Mesenchymal stem cell (in vitro differentiated cells and primary cell): ENCODE results near the gene FGF19.

ENCODE experiments used
- DNase-seq: peaks from one replicate; pipeline ENCODE4 v3.0.0-alpha.2; 2013
- H2AFZ ChIP-seq: one replicate; pipeline ENCODE4 v1.6.1; 2013; ENCODE audit warnings: low read depth, mild to moderate bottlenecking, control low read depth, inconsistent platforms, low read length, moderate library complexity
- H2AK5ac ChIP-seq: 2 replicates; pipeline ENCODE4 v1.6.1; 2013; ENCODE audit warnings: low read length, moderate library complexity, mild to moderate bottlenecking, inconsistent platforms; ENCODE audit not compliant: severe bottlenecking
- H2BK120ac ChIP-seq: one replicate; pipeline ENCODE4 v1.6.1; 2013; ENCODE audit warnings: low read depth, mild to moderate bottlenecking, inconsistent platforms, low read length, moderate library complexity
- H2BK12ac ChIP-seq, 2 experiments: one replicate each; pipeline ENCODE4 v1.6.1; 2013; ENCODE audit warnings: inconsistent platforms in 2 of 2, low read length in 2 of 2, mild to moderate bottlenecking in 2 of 2, moderate library complexity in 2 of 2, control low read depth in 1 of 2
- H2BK15ac ChIP-seq: one replicate; pipeline ENCODE4 v1.6.1; 2013; ENCODE audit warnings: mild to moderate bottlenecking, low read depth, inconsistent platforms; ENCODE audit not compliant: poor library complexity, severe bottlenecking
- H2BK5ac ChIP-seq: 2 replicates; pipeline ENCODE4 v1.6.1; 2013; ENCODE audit warnings: low read depth, mild to moderate bottlenecking, low read length, control low read depth, inconsistent platforms; ENCODE audit not compliant: poor library complexity, severe bottlenecking
- H3K14ac ChIP-seq, 2 experiments: one replicate each; pipeline ENCODE4 v1.6.1; 2013; ENCODE audit warnings: inconsistent platforms in 2 of 2, low read length in 2 of 2, control low read depth in 1 of 2, mild to moderate bottlenecking in 1 of 2, moderate library complexity in 1 of 2
- H3K18ac ChIP-seq, 2 experiments: one replicate each; pipeline ENCODE4 v1.6.1; 2013; ENCODE audit warnings: inconsistent platforms in 2 of 2, low read length in 2 of 2, control low read depth in 1 of 2, low read depth in 1 of 2, mild to moderate bottlenecking in 1 of 2
- H3K23ac ChIP-seq, 2 experiments: one replicate each; pipeline ENCODE4 v1.6.1; 2013; ENCODE audit warnings: inconsistent platforms in 2 of 2, low read length in 2 of 2, mild to moderate bottlenecking in 2 of 2, moderate library complexity in 2 of 2, control low read depth in 1 of 2
- H3K27ac ChIP-seq: 2 replicates; pipeline ENCODE4 v1.5.1; 2013; ENCODE audit warnings: mild to moderate bottlenecking, moderate library complexity, low read length, control low read depth, inconsistent platforms; ENCODE audit not compliant: poor library complexity, severe bottlenecking
- H3K27me3 ChIP-seq, 2 experiments: 2 replicates each; pipeline versions ENCODE4 v1.6.1 to v1.7.0; 2013; ENCODE audit warnings: low read length in 2 of 2, mild to moderate bottlenecking in 2 of 2, moderate library complexity in 2 of 2, control low read depth in 1 of 2, inconsistent platforms in 1 of 2; ENCODE audit not compliant: control insufficient read depth in 1 of 2, insufficient read depth in 1 of 2
- H3K36me3 ChIP-seq, 2 experiments: 2 replicates each; pipeline versions ENCODE4 v1.6.1 to v1.7.0; 2013; ENCODE audit warnings: low read length in 2 of 2, control low read depth in 1 of 2, inconsistent platforms in 1 of 2, low read depth in 1 of 2, mild to moderate bottlenecking in 1 of 2; ENCODE audit not compliant: insufficient read depth in 2 of 2, control insufficient read depth in 1 of 2
- H3K4ac ChIP-seq, 2 experiments: one replicate each; pipeline ENCODE4 v1.6.1; 2013; ENCODE audit warnings: inconsistent platforms in 2 of 2, low read length in 2 of 2, mild to moderate bottlenecking in 2 of 2, moderate library complexity in 2 of 2, control low read depth in 1 of 2, low read depth in 1 of 2
- H3K4me1 ChIP-seq: 2 replicates; pipeline ENCODE4 v1.6.1; 2013; ENCODE audit warnings: low read depth, low read length, control low read depth; ENCODE audit not compliant: control insufficient read depth, insufficient read depth
- H3K4me2 ChIP-seq: 2 replicates; pipeline ENCODE4 v1.6.1; 2013; ENCODE audit warnings: low read length, mild to moderate bottlenecking, inconsistent platforms; ENCODE audit not compliant: poor library complexity, severe bottlenecking
- H3K4me3 ChIP-seq, 2 experiments: 2 replicates each; pipeline versions ENCODE4 v1.5.1 to v1.7.0; 2013; ENCODE audit warnings: low read length in 2 of 2, mild to moderate bottlenecking in 2 of 2, control low read depth in 1 of 2, low read depth in 1 of 2; ENCODE audit not compliant: insufficient read depth in 1 of 2
- H3K79me1 ChIP-seq: replicated peaks from 2 replicates; pipeline ENCODE4 v1.6.1; 2013; ENCODE audit warnings: mild to moderate bottlenecking, control low read depth, low read length, inconsistent platforms; ENCODE audit not compliant: poor library complexity, severe bottlenecking
- H3K9ac ChIP-seq: 2 replicates; pipeline ENCODE4 v1.7.0; 2013; ENCODE audit warnings: mild to moderate bottlenecking, low read length, moderate library complexity
- H3K9me3 ChIP-seq: 2 replicates; pipeline ENCODE4 v1.7.0; 2013; ENCODE audit warnings: mild to moderate bottlenecking, low read length; ENCODE audit not compliant: control insufficient read depth
- H4K8ac ChIP-seq: one replicate; pipeline ENCODE4 v1.6.1; 2013; ENCODE audit warnings: inconsistent platforms, mild to moderate bottlenecking, low read length, moderate library complexity
- H4K91ac ChIP-seq: one replicate; pipeline ENCODE4 v1.6.1; 2013; ENCODE audit warnings: mild to moderate bottlenecking, low read length, inconsistent platforms
- WGBS: methylation state at CpG from one replicate; pipeline ENCODE4 v1.1.7; 2013; ENCODE audit warnings: mixed read lengths; 5-methylcytosine and 5-hydroxymethylcytosine counted together

The FGF19 gene

GRCh38 chr11:69674886-69675714 lies 28.7 kb downstream of the FGF19 start, which contains the start of gene LTO1:
TSS of gene LTO1 (minus strand) at chr11:69675353. CDS start at chr11:69675239, 114 bp downstream.
- Histone ChIP-seq H3K9me3 (no peaks in the 10 kb centered on the region), H3K23ac (peak within 1 kb of the TSS in 1 of 2 experiments; percentile 95), H2BK12ac (peak within 1 kb of the TSS; percentile 18 to 38), H3K14ac (peak within 1 kb of the TSS in 1 of 2 experiments; percentile 96), H2AFZ (peak within 1 kb of the TSS; percentile 98), H4K8ac (peak within 1 kb of the TSS; percentile 99), H3K36me3 (peaks cover 12 to 30% of the 10 kb centered on the region in 2 experiments), H2BK15ac (peak within 1 kb of the TSS; percentile 98), H3K4me3 (peak within 1 kb of the TSS; percentile 98 to 100), H2AK5ac (peak within 1 kb of the TSS; percentile 16), H3K4me2 (peak within 1 kb of the TSS; percentile 82), H3K18ac (peak within 1 kb of the TSS; percentile 98 to 99), H3K4ac (peak within 1 kb of the TSS; percentile 95 to 98), H2BK5ac (peak within 1 kb of the TSS; percentile 73), H4K91ac (peak within 1 kb of the TSS; percentile 97), H3K27me3 (no peaks in the 10 kb centered on the region), H3K79me1 (peaks cover 15% of the 10 kb centered on the region), H3K9ac (peak within 1 kb of the TSS; percentile 100), H3K4me1 (peaks cover 11% of the 10 kb centered on the region), H2BK120ac (peak within 1 kb of the TSS; percentile 9), H3K27ac (peak within 1 kb of the TSS; percentile 90)
- peak; percentile 94 for DNase-seq
- WGBS: 8% methylated on average over 67 of the region's 72 CpGs

GRCh38 chr11:69674267-69674885 lies 29.4 kb downstream of the FGF19 start:
- H2BK5ac ChIP-seq: no peak overlapping the region
- peak overlapping the region; percentile 98 to 99 for H3K18ac ChIP-seq
- H3K27ac ChIP-seq: peak overlapping the region; percentile 22
- no peak overlapping the region for H2BK12ac ChIP-seq
- H3K4me1 ChIP-seq: peaks cover 13% of the 10 kb centered on the region
- peak overlapping the region; percentile 16 for H2AK5ac ChIP-seq
- no peak overlapping the region for H2BK15ac ChIP-seq
- peak overlapping the region; percentile 97 for H4K91ac ChIP-seq
- H3K4me3 ChIP-seq: peak overlapping the region; percentile 98 to 100
- peaks cover 20% of the 10 kb centered on the region for H3K79me1 ChIP-seq
- H3K4me2 ChIP-seq: peak overlapping the region; percentile 82
- no peak overlapping the region for H2AFZ ChIP-seq
- H3K23ac ChIP-seq: no peak overlapping the region
- DNase-seq: peak; percentile 92
- no peaks in the 10 kb centered on the region for H3K9me3 ChIP-seq
- peak overlapping the region; percentile 9 for H2BK120ac ChIP-seq
- H3K9ac ChIP-seq: peak overlapping the region; percentile 100
- peaks cover 16 to 37% of the 10 kb centered on the region in 2 experiments for H3K36me3 ChIP-seq
- WGBS: 29% methylated on average over 18 of the region's 18 CpGs
- peak overlapping the region; percentile 99 for H4K8ac ChIP-seq
- peak overlapping the region; percentile 95 to 98 for H3K4ac ChIP-seq
- no peak overlapping the region for H3K14ac ChIP-seq
- no peaks in the 10 kb centered on the region for H3K27me3 ChIP-seq

- DNase-seq: no peak
- H2AK5ac ChIP-seq: no peak overlapping the region
- H3K9ac ChIP-seq: peak overlapping the region; percentile 11
- peaks cover 35% of the 10 kb centered on the region for H3K79me1 ChIP-seq
- no peak overlapping the region for H3K23ac ChIP-seq
- no peaks in the 10 kb centered on the region for H3K27me3 ChIP-seq
- H3K4me3 ChIP-seq: no peak overlapping the region
- H3K36me3 ChIP-seq: peaks cover 28 to 53% of the 10 kb centered on the region in 2 experiments
- no peak overlapping the region for H3K4ac ChIP-seq
- H4K8ac ChIP-seq: no peak overlapping the region
- H2BK15ac ChIP-seq: no peak overlapping the region
- no peaks in the 10 kb centered on the region for H3K9me3 ChIP-seq
- H3K27ac ChIP-seq: no peak overlapping the region
- no peak overlapping the region for H2AFZ ChIP-seq
- no peak overlapping the region for H2BK120ac ChIP-seq
- no peak overlapping the region for H3K4me2 ChIP-seq
- H4K91ac ChIP-seq: no peak overlapping the region
- no peak overlapping the region for H2BK12ac ChIP-seq
- no peak overlapping the region for H3K14ac ChIP-seq
- H3K18ac ChIP-seq: no peak overlapping the region
- peaks cover 15% of the 10 kb centered on the region for H3K4me1 ChIP-seq
- H2BK5ac ChIP-seq: no peak overlapping the region
- 96% methylated on average over 8 of the region's 10 CpGs for WGBS
These were observed 31.9 kb downstream of the FGF19 start for GRCh38 chr11:69671734-69672465.
